OCI-LY7 (cell line): Measurements from ENCODE around the gene SESN3.

ENCODE experiments used
- CTCF ChIP-seq: fragments of 200-600 bp; sonication (generic); conservative IDR thresholded peaks from 2 replicates; pipeline ENCODE4 v1.5.1; 2014; ENCODE audit warnings: mild to moderate bottlenecking, antibody characterized with exemption, low read length, moderate library complexity, mixed read lengths
- EZH2phosphoT487 ChIP-seq: fragments of 200-600 bp; sonication (generic); IDR thresholded peaks from 2 replicates; pipeline ENCODE4 v1.6.1; 2018; ENCODE audit warnings: low read depth, borderline replicate concordance, mild to moderate bottlenecking, mixed run types, antibody characterized with exemption, low read length, moderate library complexity, mixed read lengths

- TF ChIP-seq CTCF: no peak
- no peak for TF ChIP-seq EZH2phosphoT487
These were observed 69.8 kb downstream of the SESN3 start for GRCh38 chr11:95161248-95161647.
